Right ventricle myocardium superior (tissue), 1 donor: ENCODE data around the gene TRANK1. TPM values are rescaled to one million over a fixed set of nuclear protein-coding genes. Genes with fewer than 3 reads are reported as not detected.

Experiments used
- ATAC-seq: fragments of 200-7000 bp; cut with Tn5 transposase; one replicate; pipeline ENCODE4 v1.9.1; 2020; ENCODE audit warnings: mild to moderate bottlenecking; ENCODE audit not compliant: poor library complexity
- DNase-seq: peaks from one replicate; pipeline ENCODE4 v3.0.0-alpha.2; 2020
- intact Hi-C: fragments of 100-400 bp; cut with DNase I; formaldehyde crosslinking; loops from one replicate; pipeline ENCODE4 v1.11.2; 2022
- total RNA-seq: library from RNA; stranded (reverse); fragmentation: NEBNext Ultra II Directional; extraction: Animal tissue kit (Norgen Biotek cat#: 25700); gene quantifications from one replicate; pipeline ENCODE4 v1.2.1, GENCODE V29; 2021
- donor health status: DM: no; HTN: yes; CAD: no; lungs with severe emphysema.

The TRANK1 gene
- total RNA-seq, 1 donor from 2014 or later, result 3.4 TPM

GRCh38 chr3:36826240-36826639, 118.6 kb downstream of the TRANK1 start:
- intact Hi-C loops, result no loop called here
- no peak for ATAC-seq
- no peak for DNase-seq

- intact Hi-C loops, result no loop called here
- DNase-seq (no peak), ATAC-seq (peak; percentile 75)
These were observed 120.4 kb downstream of the TRANK1 start for GRCh38 chr3:36824443-36824842.

- intact Hi-C loops, result no loop called here
- DNase-seq (no peak), ATAC-seq (no peak)
These were observed 121.0 kb downstream of the TRANK1 start for GRCh38 chr3:36823806-36824205.

GRCh38 chr3:36820083-36820482, 124.8 kb downstream of the TRANK1 start:
- no peak for ATAC-seq
- intact Hi-C loops, result no loop called here
- no peak for DNase-seq

GRCh38 chr3:36817806-36818533, 126.9 kb downstream of the TRANK1 start:
- DNase-seq (no peak), ATAC-seq (no peak)
- intact Hi-C loops, result no loop called here

- ATAC-seq (no peak), DNase-seq (no peak)
- intact Hi-C loops, result no loop called here
These were observed 129.5 kb downstream of the TRANK1 start for GRCh38 chr3:36815375-36815774.

GRCh38 chr3:36814776-36815175, 130.1 kb downstream of the TRANK1 start:
- DNase-seq (no peak), ATAC-seq (no peak)
- intact Hi-C loops, result no loop called here

- ATAC-seq (no peak), DNase-seq (no peak)
- intact Hi-C loops, result no loop called here
These were observed 130.7 kb downstream of the TRANK1 start for GRCh38 chr3:36814066-36814717.

GRCh38 chr3:36813305-36813704, 131.5 kb downstream of the TRANK1 start:
- ATAC-seq (no peak), DNase-seq (no peak)
- intact Hi-C loops, result no loop called here

GRCh38 chr3:36812240-36812639, 132.6 kb downstream of the TRANK1 start:
- DNase-seq (no peak), ATAC-seq (no peak)
- intact Hi-C loops, result no loop called here

- DNase-seq, result no peak
- intact Hi-C loops, result no loop called here
- ATAC-seq, result no peak
These were observed 133.1 kb downstream of the TRANK1 start for GRCh38 chr3:36811768-36812167.

- intact Hi-C loops, result no loop called here
- ATAC-seq (no peak), DNase-seq (no peak)
These were observed 140.4 kb downstream of the TRANK1 start for GRCh38 chr3:36804295-36805055.

- ATAC-seq (no peak), DNase-seq (no peak)
- intact Hi-C loops, result no loop called here
These were observed 141.6 kb downstream of the TRANK1 start for GRCh38 chr3:36803091-36803791.

- intact Hi-C loops, result no loop called here
- DNase-seq (no peak), ATAC-seq (no peak)
These were observed 144.2 kb downstream of the TRANK1 start for GRCh38 chr3:36800533-36801116.

GRCh38 chr3:36796881-36797280, 148.0 kb downstream of the TRANK1 start:
- intact Hi-C loops, result no loop called here
- DNase-seq (no peak), ATAC-seq (no peak)

GRCh38 chr3:36796161-36796560, 148.7 kb downstream of the TRANK1 start:
- no peak for DNase-seq
- intact Hi-C loops, result no loop called here
- ATAC-seq, result no peak

GRCh38 chr3:36795622-36796021, 149.2 kb downstream of the TRANK1 start:
- DNase-seq (no peak), ATAC-seq (no peak)
- intact Hi-C loops, result no loop called here

GRCh38 chr3:36792342-36792741, 152.5 kb downstream of the TRANK1 start:
- DNase-seq, result no peak
- no peak for ATAC-seq
- intact Hi-C loops, result no loop called here

GRCh38 chr3:36790765-36791164, 154.1 kb downstream of the TRANK1 start:
- intact Hi-C loops, result no loop called here
- DNase-seq (no peak), ATAC-seq (no peak)
